HCT116 (cell line): ENCODE results near the gene GPS1. TPM values are rescaled to one million over a fixed set of nuclear protein-coding genes. Genes with fewer than 3 reads are reported as not detected.

ENCODE experiments used
- ATAC-seq: fragments of 200-7000 bp; cut with Tn5 transposase; 2 replicates; pipeline ENCODE4 v1.9.1; 2020; ENCODE audit warnings: mild to moderate bottlenecking, moderate library complexity
- BruUV-seq: library from RNA; stranded (reverse); fragments of 400-500 nt; replicated peaks from 2 replicates; lab custom pipeline; 2021; lab: Mats Ljungman, UMichigan
- CTCF ChIA-PET: fragments of 300-600 bp; sonication (Branson Sonifier 250); formaldehyde crosslinking; loops from one replicate; lab custom pipeline; 2021; ENCODE audit warnings: antibody characterized with exemption; lab: Charles Lee
- POLR2A ChIA-PET: fragments of 300-600, 350-600 bp; sonication (Branson Sonifier 250); formaldehyde crosslinking; loops from one replicate; lab custom pipeline; 2021; ENCODE audit warnings: antibody characterized with exemption; lab: Charles Lee
- RAD21 ChIA-PET, 2 experiments: fragments of 300-600 bp; sonication (Branson Sonifier 250); formaldehyde crosslinking; loops; one replicate each; lab custom pipeline; 2023; ENCODE audit warnings: low total read pairs in 2 of 2; ENCODE audit not compliant: uncharacterized antibody in 2 of 2, unreplicated experiment in 2 of 2, low non-redundant PET in 1 of 2; lab: Charles Lee
- DNase-seq: peaks from one replicate; pipeline ENCODE4 v3.0.0-alpha.2; 2010; ENCODE audit warnings: low read depth, low spot score
- H2AFZ ChIP-seq: fragments of 200-600 bp; shearing (Covaris generic), sonication (generic); 2 replicates; pipeline ENCODE4 v1.6.1; 2017; ENCODE audit warnings: low read depth, mixed run types, mixed read lengths, antibody characterized with exemption, low read length; ENCODE audit not compliant: poor library complexity, severe bottlenecking
- H3K27ac ChIP-seq: 2 replicates; pipeline ENCODE4 v1.5.1; 2012; ENCODE audit warnings: low read depth, low read length
- H3K27me3 ChIP-seq: fragments of 200-600 bp; sonication (generic); 2 replicates; pipeline ENCODE4 v1.6.1; 2016; ENCODE audit warnings: mixed run types, low read length, mixed read lengths; ENCODE audit not compliant: insufficient read depth
- H3K36me3 ChIP-seq, 2 experiments: fragments of 200-500 bp in 1 of 2; fragments of 200-600 bp in 1 of 2; sonication (Bioruptor generic) in 1 of 2; sonication (generic) in 1 of 2; 2 replicates each; pipeline versions ENCODE4 v1.5.1 to v1.6.1; 2014 to 2016; ENCODE audit warnings: low read length in 2 of 2, inconsistent platforms in 1 of 2, mixed read lengths in 1 of 2, mixed run types in 1 of 2; ENCODE audit not compliant: insufficient read depth in 2 of 2, control insufficient read depth in 1 of 2
- H3K4me1 ChIP-seq, 2 experiments: fragments of 200-600 bp in 1 of 2; sonication (generic) in 1 of 2; 2 replicates each; pipeline versions ENCODE4 v1.5.1 to v1.6.1; 2012 to 2017; ENCODE audit warnings: low read length in 2 of 2, inconsistent platforms in 1 of 2, mild to moderate bottlenecking in 1 of 2, mixed read lengths in 1 of 2, mixed run types in 1 of 2, moderate library complexity in 1 of 2; ENCODE audit not compliant: insufficient read depth in 2 of 2, control insufficient read depth in 1 of 2
- H3K4me2 ChIP-seq: fragments of 200-600 bp; sonication (generic); 2 replicates; pipeline ENCODE4 v1.6.1; 2017; ENCODE audit warnings: mixed run types, low read length, mixed read lengths
- H3K4me3 ChIP-seq, 2 experiments: fragments of 200-600 bp in 1 of 2; sonication (generic) in 1 of 2; replicated peaks in 1 of 2; 2 replicates each; pipeline ENCODE4 v1.5.1; 2011 to 2016; ENCODE audit warnings: low read length in 2 of 2, control low read depth in 1 of 2, low read depth in 1 of 2, mild to moderate bottlenecking in 1 of 2, mixed read lengths in 1 of 2, mixed run types in 1 of 2
- H3K79me2 ChIP-seq: fragments of 200-600 bp; sonication (generic); 2 replicates; pipeline ENCODE4 v1.6.1; 2017; ENCODE audit warnings: mild to moderate bottlenecking, mixed run types, low read length, moderate library complexity, mixed read lengths; ENCODE audit not compliant: insufficient read depth
- H3K9ac ChIP-seq: fragments of 200-600 bp; sonication (generic); 2 replicates; pipeline ENCODE4 v1.6.1; 2016; ENCODE audit warnings: low read length, mixed read lengths
- H3K9me2 ChIP-seq: fragments of 200-600 bp; sonication (generic), shearing (Covaris generic); 2 replicates; pipeline ENCODE4 v1.6.1; 2017; ENCODE audit warnings: mixed run types, mild to moderate bottlenecking, moderate library complexity; ENCODE audit not compliant: insufficient read depth
- H3K9me3 ChIP-seq, 2 experiments: fragments of 200-500 bp in 1 of 2; fragments of 200-600 bp in 1 of 2; sonication (Bioruptor generic) in 1 of 2; sonication (generic) in 1 of 2; 2 replicates each; pipeline ENCODE4 v1.6.1; 2014 to 2017; ENCODE audit warnings: low read length in 2 of 2, mixed read lengths in 2 of 2, inconsistent platforms in 1 of 2, low read depth in 1 of 2, mild to moderate bottlenecking in 1 of 2, mixed run types in 1 of 2, moderate library complexity in 1 of 2; ENCODE audit not compliant: control insufficient read depth in 1 of 2, insufficient read depth in 1 of 2
- H4K20me1 ChIP-seq: fragments of 200-600 bp; sonication (generic), shearing (Covaris generic); 2 replicates; pipeline ENCODE4 v1.6.1; 2017; ENCODE audit warnings: mixed run types, mild to moderate bottlenecking, moderate library complexity; ENCODE audit not compliant: insufficient read depth
- ATF3 ChIP-seq: IDR thresholded peaks from 2 replicates; pipeline ENCODE4 v1.6.1; 2012
- CBX3 ChIP-seq: IDR thresholded peaks from 2 replicates; pipeline ENCODE4 v1.6.1; 2012; ENCODE audit warnings: low read depth
- CEBPB ChIP-seq: IDR thresholded peaks from 2 replicates; pipeline ENCODE4 v1.6.1; 2012; ENCODE audit warnings: low read depth
- EGR1 ChIP-seq: IDR thresholded peaks from 2 replicates; pipeline ENCODE4 v1.6.1; 2012; ENCODE audit warnings: low read depth
- ELF1 ChIP-seq: IDR thresholded peaks from 2 replicates; pipeline ENCODE4 v1.6.1; 2012; ENCODE audit warnings: low read depth, borderline replicate concordance
- EZH2phosphoT487 ChIP-seq: fragments of 200-600 bp; IDR thresholded peaks from 2 replicates; pipeline ENCODE4 v1.6.1; 2018; ENCODE audit warnings: antibody characterized with exemption, borderline replicate concordance
- FOSL1 ChIP-seq: IDR thresholded peaks from 2 replicates; pipeline ENCODE4 v1.6.1; 2012; ENCODE audit warnings: low read depth
- MAX ChIP-seq: IDR thresholded peaks from 2 replicates; pipeline ENCODE4 v1.6.1; 2012
- POLR2A ChIP-seq: IDR thresholded peaks from 2 replicates; pipeline ENCODE4 v1.7.0; 2011; ENCODE audit warnings: borderline replicate concordance; ENCODE audit not compliant: insufficient read depth, insufficient read length; ENCODE audit errors: extremely low read depth
- RAD21 ChIP-seq: IDR thresholded peaks from 2 replicates; pipeline ENCODE4 v1.6.1; 2012; ENCODE audit warnings: low read depth, mild to moderate bottlenecking
- SIN3A ChIP-seq: IDR thresholded peaks from 2 replicates; pipeline ENCODE4 v1.6.1; 2012; ENCODE audit warnings: low read depth
- SRF ChIP-seq: IDR thresholded peaks from 2 replicates; pipeline ENCODE4 v1.6.1; 2012; ENCODE audit warnings: low read depth
- YY1 ChIP-seq: IDR thresholded peaks from 2 replicates; pipeline ENCODE4 v1.6.1; 2011; ENCODE audit warnings: low read length, low read depth, moderate library complexity, mild to moderate bottlenecking; ENCODE audit not compliant: insufficient replicate concordance; ENCODE audit errors: extremely low read depth
- ZBTB33 ChIP-seq: IDR thresholded peaks from 2 replicates; pipeline ENCODE4 v1.6.1; 2011; ENCODE audit warnings: mild to moderate bottlenecking, low read length, moderate library complexity; ENCODE audit not compliant: insufficient replicate concordance; ENCODE audit errors: extremely low read depth
- ZFX ChIP-seq: fragments of 450-650 bp; IDR thresholded peaks from 2 replicates; pipeline ENCODE4 v1.6.1; 2017
- ZNF274 ChIP-seq: fragments of 200-500 bp; sonication (Bioruptor generic); IDR thresholded peaks from 2 replicates; pipeline ENCODE4 v1.6.1; 2014; ENCODE audit warnings: mild to moderate bottlenecking, low read depth, low read length, inconsistent platforms
- intact Hi-C: fragments of 100-400 bp; cut with micrococcal nuclease; formaldehyde crosslinking; loops from 2 replicates; pipeline ENCODE4 v1.10.0; 2022
- total RNA-seq: library from RNA; stranded (reverse); gene quantifications from one replicate; pipeline ENCODE4 v1.2.1, GENCODE V29; 2021; ENCODE audit not compliant: unreplicated experiment

The GPS1 gene
- total RNA-seq, 1 experiment from 2014 or later, result 205 TPM

GRCh38 chr17:82050761-82051641 lies 697 bp upstream of the GPS1 start:
- POLR2A ChIA-PET, result interaction anchor here (0.7 kb wide), 1 partner anchor 13 kb away, joined by 4 read pairs; the partner anchor contains the start of gene DCXR
- H3K9ac ChIP-seq, result peak overlapping the region; percentile 87

GRCh38 chr17:82052638-82053059 lies 951 bp downstream of the GPS1 start:
- Histone ChIP-seq H3K4me3 (peak overlapping the region; percentile 94 to 99), H4K20me1 (no peaks in the 10 kb centered on the region; the same call in 1 of the 2 replicates), H3K9me2 (no peaks in the 10 kb centered on the region), H3K4me1 (peaks cover 13 to 34% of the 10 kb centered on the region in 2 experiments; a peak in 3 of 4 replicates), H3K79me2 (peaks cover 41% of the 10 kb centered on the region), H3K27me3 (no peaks in the 10 kb centered on the region), H3K9ac (peak overlapping the region; percentile 89), H3K36me3 (peaks cover 14 to 42% of the 10 kb centered on the region in 2 experiments; a peak in 2 of 4 replicates), H3K27ac (peak overlapping the region; percentile 81), H3K4me2 (peak overlapping the region; percentile 89), H3K9me3 (no peaks in the 10 kb centered on the region), H2AFZ (no peak overlapping the region)
- BruUV-seq, result no TSS peak
- DNase-seq (no peak), ATAC-seq (no peak)
- intact Hi-C loops, result no loop called here
- no peak for TF ChIP-seq POLR2A
- no peak for TF ChIP-seq FOSL1
- no peak for TF ChIP-seq CEBPB
- no peak for TF ChIP-seq ELF1
- no peak for TF ChIP-seq EZH2phosphoT487
- TF ChIP-seq YY1, result no peak
- no peak for TF ChIP-seq RAD21
- no peak for TF ChIP-seq ZBTB33
- TF ChIP-seq SIN3A, result no peak
- TF ChIP-seq EGR1, result no peak
- TF ChIP-seq ZNF274, result no peak
- TF ChIP-seq ATF3, result no peak
- no peak for TF ChIP-seq SRF
- TF ChIP-seq MAX, result no peak
- ChIA-PET POLR2A (no interaction called here), CTCF (interaction anchor here (1.3 kb wide), 1 partner anchor 15 kb away, joined by 5 read pairs; the partner anchor contains the start of gene DCXR), RAD21 (no interaction called here)

More at GRCh38 chr17:82050761-82051641, 697 bp upstream of the GPS1 start:
- TF ChIP-seq ATF3 (no peak), ZFX (peak; percentile 56; the same call in 1 of the 2 replicates), CBX3 (no peak)
- H3K27me3 ChIP-seq, result no peaks in the 10 kb centered on the region
- peak overlapping the region; percentile 94 to 99 for H3K4me3 ChIP-seq
- RAD21 ChIA-PET, result no interaction called here
- no TSS peak for BruUV-seq
- H3K36me3 ChIP-seq, result peaks cover 14 to 32% of the 10 kb centered on the region in 2 experiments; a peak in 2 of 4 replicates
- H3K79me2 ChIP-seq, result peaks cover 41% of the 10 kb centered on the region
- intact Hi-C loops, result no loop called here
- DNase-seq, result no peak
- H2AFZ ChIP-seq, result no peak overlapping the region
- H4K20me1 ChIP-seq, result no peaks in the 10 kb centered on the region
- peaks cover 13 to 34% of the 10 kb centered on the region in 2 experiments; a peak in 3 of 4 replicates for H3K4me1 ChIP-seq
- peak overlapping the region; percentile 100 for H3K4me2 ChIP-seq
- peak overlapping the region; percentile 81 for H3K27ac ChIP-seq
- CTCF ChIA-PET, result interaction anchor here (1.5 kb wide), 1 partner anchor 13 kb away, joined by 10 read pairs; the partner anchor contains the start of gene DCXR
- no peaks in the 10 kb centered on the region for H3K9me2 ChIP-seq
- ATAC-seq, result peak; percentile 28
- no peaks in the 10 kb centered on the region for H3K9me3 ChIP-seq
